Measurements from ENCODE around the gene KMT2B.

- TF ChIP-seq CTCF (IDR thresholded peaks at IDR 0.05) (no peak), EZH2 (IDR thresholded peaks at IDR 0.05) (no peak), EZH2phosphoT487 (IDR thresholded peaks at IDR 0.05) (no peak)
Observed at GRCh38 chr19:35780058-35780457, 62.3 kb downstream of the KMT2B start.
